ENCODE data around the gene ALOXE3.

ALOXE3 gene

DNA sequence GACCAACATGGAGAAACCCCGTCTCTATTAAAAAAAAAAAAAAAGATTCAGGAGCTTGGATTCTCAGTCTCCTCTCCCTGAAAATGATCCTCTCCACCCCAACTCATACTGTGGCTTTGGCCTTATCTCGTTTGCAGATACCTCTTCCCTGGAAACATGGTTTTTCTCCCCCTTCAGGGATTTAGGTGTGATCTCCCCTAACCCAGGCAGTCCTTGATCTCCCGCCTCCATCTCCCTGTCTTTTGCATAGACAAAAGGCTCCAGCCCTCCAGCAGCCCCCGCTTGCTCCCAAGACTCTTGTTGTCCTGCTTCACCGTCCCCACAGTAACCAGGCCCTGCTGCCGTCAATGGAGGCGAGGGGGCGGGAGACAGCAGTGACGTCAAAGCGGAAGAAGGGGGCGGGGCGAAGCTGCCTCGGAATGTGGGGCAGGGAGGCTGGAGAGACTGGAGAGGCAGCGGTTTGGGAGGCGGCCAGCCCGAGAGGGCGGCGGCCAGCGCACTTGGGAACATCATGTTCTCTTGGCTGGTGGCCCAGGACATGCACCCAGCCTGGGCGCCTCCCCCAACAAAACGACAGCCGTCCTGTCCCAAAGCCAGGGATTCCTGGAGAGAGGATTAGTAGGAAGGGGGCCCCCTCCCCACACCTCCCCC lies 35.8 kb upstream of the ALOXE3 start:
- DNase-seq (ENCODE audit: low read depth) = peak; percentile 76

DNA sequence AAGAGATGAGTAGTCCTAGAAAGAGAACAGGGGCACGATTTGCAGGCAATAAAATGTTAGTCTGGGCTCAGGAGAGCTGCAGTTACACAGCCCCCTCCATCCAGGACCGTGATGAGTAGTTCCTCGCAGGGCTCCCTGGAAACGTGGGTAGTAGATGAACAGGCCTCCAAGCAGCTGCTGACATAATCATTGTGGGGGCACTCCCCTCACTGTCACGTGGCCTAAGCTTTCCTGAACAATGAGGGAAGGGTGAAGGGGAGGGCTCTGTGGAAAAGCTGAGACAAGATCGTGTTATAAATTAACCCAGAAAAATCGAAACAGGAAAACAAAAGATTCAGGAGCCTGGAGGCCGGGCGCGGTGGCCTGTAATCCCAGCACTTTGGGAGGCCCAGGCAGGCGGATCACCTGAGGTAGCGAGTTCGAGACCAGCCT lies 35.2 kb upstream of the ALOXE3 start:
- no peak for DNase-seq (ENCODE audit: low read depth)

DNA sequence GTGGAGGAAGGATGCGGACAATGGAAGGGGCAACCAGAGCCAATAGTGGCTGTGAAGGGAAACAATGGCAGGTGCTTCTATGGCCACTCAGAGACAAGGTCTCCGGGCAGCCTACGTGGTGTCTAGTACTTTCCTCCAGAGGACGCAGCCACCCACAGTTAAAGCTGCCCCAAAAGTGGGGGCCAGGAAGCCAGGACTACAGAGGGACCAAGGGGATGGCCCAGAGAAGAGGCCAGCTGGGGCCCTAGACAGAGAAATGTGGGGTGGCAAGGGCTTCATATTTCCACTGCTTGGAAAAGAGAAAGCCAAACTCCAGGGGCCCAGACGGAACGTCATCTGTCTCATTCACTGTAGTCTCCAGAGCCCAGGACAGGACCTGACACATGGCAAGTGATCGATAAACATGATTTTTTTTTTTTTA lies 34.7 kb upstream of the ALOXE3 start:
- DNase-seq (ENCODE audit: low read depth) = no peak

DNA sequence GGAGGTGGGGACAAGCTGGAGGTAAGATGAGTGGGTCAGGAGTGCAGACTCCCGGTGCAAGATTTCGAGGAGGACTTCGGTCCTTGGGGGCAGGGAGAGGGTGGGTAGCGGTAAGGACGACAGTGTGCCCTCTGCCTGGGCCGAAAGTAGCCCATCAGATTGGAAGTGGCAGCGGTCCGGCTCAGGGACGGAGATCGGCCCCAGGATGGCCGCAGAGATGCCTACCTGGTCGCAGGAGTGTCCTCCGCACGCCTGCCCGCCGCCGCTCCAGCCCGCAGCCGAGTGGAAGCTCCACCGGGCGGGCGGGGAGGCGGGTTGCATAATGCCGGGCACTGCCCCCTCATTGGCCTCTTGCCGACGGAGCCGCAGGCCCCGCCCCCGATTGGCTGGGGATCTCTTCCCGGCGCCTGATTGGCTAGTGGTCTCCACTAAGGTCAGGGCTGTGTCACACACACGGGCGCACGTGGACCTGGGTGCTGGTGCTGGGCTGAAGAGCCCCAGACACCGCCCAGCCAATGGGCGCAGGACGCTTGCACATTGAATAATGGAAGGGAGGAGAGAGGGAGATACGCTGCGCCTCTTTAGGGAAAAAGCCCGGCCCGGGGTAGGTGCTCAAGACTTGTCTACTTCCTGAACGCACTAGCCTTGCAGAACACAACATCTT lies 33.9 kb upstream of the ALOXE3 start, which contains the start of gene PER1:
PER1 (minus strand) TSS at position 293 of the 664 bp plus-strand sequence. CDS start 1,698 bp downstream, outside the sequence.
- DNase-seq (ENCODE audit: low read depth) = peak; percentile 76

DNA sequence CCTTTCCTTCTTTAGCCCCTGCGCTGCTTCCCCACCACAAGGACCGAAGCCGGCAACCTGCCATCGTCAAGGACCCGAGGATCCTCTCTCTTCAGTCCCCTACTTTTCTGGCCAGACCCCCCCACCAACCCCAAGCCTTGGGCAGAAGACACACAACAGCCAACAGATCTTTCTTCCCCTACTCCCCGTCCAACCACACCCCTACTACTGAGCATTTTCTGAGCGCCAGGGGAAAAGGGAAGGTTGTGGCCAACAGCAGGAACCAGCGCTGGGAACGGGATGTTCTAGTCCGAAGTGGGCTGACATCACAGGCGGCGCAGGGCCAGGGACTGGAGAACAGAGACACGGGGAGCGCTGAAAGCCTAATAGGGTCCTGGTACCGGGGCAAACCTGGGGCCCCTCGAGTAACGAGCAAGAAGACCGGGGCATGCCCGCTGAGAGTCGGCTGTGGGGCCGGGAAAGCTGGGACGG lies 33.4 kb upstream of the ALOXE3 start:
- no peak for DNase-seq (ENCODE audit: low read depth)

DNA sequence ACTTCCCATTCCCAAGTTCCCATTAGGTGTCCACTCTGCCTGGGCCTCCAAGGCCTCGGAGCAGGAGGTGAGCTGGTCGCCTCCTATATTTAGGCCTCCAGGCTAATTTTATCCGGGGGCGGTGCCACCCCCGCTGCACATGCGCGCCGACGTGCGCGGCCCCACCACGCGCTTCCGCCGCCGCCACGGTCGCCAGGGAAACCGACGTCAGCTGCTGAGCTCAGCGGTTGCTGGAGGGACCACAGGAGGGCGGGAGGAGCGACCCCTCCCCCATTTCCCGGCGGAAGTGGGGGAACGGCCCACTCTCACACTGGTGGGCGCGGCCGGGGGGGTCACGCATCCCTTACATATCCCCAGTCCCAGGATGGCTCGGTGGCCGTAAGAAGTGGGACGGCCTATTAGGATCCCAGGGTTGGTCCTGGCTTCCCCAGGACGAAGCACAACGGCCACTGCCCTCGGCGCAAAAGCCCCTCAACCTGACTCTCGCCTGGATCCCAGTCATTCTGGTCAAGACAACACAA lies 32.9 kb upstream of the ALOXE3 start:
- peak; percentile 89 for DNase-seq (ENCODE audit: low read depth)

DNA sequence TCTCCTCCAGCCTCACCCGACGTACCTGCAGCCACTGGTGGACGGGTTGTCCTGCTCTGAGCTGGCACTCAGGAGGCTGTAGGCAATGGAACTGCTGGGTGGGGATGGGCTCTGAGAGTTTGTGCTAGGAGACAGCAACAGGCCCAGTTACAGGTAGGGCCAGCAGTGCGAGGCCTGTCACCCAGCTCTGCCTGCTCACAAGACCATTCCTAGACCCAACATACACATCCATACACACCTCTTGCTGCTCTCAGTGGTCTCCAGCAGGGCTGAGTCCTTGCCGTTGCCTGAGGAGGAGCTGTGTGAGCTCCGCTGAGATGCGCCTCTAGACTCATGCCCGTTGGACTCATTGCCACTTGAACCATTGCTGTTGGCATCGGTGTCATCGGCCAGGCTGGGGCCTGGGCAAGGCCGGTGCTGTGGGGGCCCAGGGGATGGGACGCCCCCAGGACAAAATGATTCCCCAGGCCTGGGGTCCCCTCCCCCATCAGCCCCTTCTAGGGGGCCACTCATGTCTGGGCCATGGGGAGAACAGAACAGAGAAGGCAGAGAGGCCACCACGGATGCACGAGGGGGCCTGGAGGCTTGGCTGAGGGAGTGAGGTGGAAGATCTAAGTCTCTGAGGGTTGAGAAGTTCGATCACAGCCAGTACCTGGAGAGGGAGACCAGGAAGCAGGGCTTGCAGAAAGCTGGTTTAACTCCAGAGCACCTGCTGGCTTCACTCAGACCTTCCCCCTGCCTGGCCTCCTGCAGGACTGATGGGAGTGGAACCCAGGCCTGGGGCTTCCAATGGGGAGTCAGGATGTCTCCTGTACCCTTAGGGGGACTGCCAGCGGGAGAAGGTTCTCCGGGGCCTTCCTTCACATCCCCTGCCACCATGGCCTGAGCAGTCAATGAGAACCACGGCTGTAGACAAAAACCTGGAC lies 32.1 kb upstream of the ALOXE3 start:
- DNase-seq (ENCODE audit: low read depth) = no peak

DNA sequence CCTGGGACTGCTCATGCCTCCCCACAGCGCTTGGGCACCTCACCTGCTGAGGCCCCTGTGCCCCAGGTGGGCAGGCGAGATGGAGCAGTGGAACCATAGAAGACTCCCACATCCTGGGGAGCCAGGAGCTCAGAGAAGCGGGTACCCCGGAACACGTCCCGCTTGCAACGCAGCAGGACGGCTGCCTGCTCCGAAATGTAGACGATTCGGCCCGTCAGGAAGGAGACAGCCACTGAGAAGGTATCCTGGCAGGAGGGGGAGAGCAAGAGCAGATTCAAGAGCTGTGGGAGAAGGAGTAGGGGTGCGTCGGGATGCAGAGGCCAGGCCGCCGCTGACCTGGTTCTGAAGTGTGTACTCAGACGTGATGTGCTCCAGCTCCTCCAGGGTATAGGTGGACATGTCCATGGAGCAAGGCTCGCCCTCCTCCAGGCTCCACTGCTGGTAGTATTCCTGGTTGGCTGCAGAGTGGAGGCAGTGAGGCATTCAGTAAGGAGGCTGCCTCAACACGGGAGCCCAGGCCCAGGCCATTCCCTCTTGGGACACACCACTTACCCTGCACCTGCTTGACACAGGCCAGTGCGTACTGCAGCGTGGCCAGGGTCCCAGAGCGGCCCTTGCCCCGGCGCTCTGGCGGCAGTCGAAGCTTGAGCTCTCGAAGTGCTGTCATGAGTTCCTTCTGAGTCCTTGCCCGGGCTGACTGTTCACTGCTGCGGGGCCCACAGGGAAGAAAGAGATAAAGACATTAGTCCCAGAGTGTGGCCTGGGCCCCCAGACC lies 31.3 kb upstream of the ALOXE3 start:
- no peak for DNase-seq (ENCODE audit: low read depth)

DNA sequence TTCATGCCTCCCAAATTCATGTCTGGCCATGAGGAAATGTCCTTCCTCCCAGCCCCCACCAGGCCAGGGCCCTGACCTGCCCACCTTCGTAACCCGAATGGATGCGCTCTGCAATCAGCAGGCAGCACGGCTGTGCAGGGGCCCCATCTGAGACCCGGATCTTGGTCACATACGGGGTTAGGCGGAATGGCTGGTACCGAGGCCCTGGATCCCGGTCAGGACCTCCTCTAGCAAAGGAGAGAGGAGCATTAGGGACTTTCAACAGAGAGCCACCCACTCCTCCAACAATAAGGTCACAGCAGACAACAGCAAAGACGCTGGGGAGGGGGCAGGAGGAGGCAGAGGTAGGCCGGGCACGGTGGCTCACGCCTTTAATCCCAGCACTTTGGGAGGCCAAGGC lies 30.2 kb upstream of the ALOXE3 start:
- DNase-seq (ENCODE audit: low read depth) = no peak

DNA sequence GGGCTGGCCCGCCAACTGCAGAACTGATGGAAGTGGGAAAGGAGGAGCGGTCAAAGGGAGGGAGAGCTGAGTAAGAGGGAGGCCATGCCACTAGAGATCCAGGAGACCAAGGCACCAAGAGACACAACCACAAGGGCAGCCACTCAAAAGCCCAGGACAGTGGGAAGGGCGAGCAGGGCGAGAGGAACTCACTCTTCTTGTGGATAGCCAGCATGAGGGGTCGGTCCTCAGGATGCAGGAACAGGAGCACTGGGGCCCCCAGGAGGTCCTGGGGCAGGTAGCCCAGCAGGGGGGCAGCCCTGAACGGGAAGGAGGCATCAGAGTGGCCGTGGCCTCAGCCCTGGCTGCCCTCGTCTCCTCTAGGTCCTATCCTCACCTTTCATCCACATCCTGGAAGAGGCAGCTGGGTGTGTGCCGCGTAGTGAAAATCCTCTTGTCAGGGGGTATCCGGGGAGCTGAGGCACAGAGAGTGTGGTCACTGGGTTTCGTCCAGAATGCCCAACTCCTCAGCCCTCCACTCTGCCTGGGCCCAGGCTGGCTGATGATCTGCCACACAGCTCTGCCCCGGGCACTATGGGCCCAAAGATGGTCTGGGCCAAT lies 29.6 kb upstream of the ALOXE3 start:
- no peak for DNase-seq (ENCODE audit: low read depth)

DNA sequence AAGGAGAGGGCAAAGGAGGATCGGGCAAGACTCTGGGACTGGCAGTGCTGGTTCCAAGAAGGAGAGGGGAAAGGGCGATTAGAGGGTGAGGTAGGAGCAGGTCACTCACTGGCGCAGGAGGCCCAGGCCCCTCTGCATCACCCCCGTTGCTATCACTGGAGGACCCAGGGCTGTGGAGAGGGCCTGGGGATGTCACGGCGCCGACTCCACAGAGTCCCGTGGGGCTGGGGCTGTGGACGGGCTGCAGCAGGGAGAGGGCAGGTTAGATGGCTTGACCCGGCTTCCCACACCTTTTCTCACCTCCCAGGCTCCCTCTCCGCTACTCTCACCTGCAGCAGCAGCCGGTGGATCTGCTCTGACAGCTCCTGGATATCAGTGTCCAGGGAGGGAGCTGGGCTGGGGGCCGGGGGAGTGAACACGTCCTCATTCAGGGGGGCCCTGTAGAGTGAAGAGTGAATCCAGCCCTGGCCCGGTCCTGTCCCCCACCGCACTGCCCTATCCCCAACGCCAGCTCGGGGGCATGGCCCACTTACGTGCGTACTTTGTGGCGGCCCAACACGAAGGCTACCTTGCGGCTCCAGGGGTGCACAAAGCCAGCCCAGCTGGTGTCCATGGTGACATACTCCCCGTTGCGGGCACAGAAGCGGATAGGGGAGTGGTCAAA lies 29.0 kb upstream of the ALOXE3 start:
- DNase-seq (ENCODE audit: low read depth) = no peak

DNA sequence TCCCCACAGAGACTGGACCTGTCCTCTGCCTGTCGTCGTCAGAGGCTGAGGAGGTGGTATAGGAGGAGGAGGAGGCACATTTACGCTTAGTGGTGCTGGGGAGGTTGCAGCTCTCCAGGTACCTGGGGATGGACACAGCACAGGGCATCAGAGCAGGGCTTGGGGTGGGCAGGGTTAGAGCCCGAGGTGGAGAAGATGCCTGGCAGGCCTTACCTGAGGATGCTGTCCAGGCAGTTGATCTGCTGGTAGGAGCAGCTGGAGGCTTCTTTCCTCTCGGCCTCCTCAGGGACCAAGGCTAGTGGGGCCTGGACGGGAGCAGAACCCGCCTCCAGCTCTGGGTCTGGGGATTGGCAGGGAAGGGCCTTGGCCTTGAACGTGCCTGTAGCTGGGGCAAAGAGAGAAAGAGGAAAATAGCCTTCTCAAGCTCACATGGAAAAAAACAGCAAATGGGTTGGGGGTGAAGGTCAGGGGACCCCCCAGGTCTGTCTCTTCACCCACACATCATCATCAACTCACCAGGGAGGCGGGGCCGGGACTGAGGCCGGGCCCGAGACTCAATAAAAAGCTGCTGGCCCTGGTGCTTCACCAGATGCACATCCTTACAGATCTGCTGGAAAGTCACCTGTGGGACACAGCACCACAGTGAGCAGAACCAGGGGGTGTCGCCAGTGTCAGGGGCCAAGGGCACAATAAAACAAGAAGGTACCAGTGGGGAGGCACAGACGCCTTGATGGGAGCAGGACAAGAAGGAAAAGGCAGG lies 28.2 kb upstream of the ALOXE3 start:
- no peak for DNase-seq (ENCODE audit: low read depth)

DNA sequence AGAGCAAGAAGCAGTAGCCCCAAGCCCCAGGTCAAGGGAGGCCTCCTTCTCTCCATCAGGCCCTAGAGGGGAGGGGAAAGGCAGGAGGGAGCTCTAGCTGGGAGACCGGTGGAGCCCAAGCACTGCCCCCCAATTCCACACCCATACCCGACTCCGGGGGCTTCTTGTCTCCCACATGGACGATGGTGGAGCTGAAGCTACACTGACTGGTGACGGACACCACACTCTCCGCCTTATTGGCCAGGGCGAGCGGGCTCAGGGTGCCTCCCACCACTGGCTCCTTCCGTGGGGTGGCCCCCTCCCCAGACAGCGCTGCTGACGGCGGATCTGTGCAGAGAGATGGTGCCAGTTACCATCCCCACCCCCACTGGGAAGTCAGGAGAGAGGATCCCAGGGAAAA lies 27.5 kb upstream of the ALOXE3 start:
- DNase-seq (ENCODE audit: low read depth) = no peak

DNA sequence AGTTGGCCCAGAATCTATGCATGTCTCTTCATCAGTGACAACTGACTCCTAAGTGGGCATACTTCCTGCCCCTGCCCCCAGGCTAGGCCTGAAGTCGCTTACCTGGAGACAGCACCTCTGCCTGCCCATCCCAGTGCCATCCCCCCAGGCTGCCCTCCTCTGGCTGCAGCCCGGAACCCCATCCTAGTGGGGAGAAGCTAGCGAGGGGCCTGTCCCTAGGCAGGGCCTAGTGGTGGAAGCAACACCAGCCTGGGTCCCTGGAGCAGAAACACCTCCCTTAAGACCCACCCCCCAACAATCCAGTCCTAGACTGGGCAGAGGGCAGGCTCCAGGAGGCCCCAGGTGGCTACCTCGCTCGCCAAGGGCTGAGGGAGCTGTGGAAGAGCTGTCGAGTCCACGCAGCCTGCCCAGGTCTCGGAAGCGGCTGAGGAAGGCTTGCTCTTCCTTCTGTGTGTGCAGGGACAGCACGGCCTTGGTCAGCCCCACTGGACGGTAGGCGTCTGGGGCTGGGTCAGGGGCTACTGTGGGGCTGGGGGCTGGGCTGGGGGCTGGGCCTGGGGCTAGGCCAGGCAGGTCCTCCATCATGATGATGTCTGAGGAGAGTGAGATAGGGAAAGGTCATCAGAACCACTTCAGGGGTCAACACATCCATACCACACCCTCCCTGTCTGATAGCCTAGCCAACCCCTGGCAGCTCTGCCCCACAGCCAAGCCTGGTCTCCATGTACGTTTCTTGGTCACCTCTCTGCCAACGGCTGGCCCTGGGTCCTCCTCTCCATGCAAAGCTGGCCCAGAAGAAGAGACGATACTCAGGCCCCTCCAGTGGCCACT lies 26.3 kb upstream of the ALOXE3 start:
- DNase-seq (ENCODE audit: low read depth) = no peak

DNA sequence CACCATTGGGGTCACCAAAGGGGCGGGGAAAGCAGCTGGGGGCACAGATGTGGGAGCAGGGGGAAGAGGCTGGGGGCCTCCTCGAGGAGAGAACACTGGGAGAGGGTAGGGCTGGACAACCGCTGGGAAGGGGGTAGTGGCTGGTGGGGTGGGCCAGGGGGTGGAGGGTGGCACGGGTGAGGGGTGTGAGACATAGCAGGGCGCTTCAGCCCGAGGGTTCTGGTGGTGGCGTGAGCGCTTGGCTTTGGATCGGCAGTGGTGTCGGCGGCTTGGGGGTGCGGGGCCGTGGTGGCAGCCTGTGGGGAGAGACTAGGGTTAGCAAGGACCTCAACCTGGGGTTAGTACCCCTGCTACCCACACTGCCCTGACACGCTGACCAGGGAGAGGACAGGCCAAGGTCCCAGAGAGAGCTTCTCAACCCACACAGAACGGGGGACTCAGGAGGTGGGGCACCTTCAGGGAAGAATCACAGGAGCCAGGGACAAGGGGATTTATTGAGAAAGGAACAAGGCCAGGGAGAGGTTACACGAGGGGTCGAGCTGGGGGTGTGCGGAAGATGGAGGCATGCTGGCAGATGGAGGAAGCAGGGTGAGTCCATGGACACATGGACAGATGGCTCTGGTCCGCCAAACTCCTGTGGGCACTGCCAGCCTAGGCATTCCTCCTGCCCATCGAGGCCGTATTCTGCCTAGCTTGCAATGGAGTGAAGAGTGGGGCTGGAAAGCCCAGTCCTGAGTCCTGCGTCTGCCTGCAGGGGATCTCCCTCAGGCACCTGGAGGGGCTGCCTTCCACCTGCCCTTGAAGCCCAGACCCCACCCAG lies 25.5 kb upstream of the ALOXE3 start:
- DNase-seq (ENCODE audit: low read depth) = no peak

DNA sequence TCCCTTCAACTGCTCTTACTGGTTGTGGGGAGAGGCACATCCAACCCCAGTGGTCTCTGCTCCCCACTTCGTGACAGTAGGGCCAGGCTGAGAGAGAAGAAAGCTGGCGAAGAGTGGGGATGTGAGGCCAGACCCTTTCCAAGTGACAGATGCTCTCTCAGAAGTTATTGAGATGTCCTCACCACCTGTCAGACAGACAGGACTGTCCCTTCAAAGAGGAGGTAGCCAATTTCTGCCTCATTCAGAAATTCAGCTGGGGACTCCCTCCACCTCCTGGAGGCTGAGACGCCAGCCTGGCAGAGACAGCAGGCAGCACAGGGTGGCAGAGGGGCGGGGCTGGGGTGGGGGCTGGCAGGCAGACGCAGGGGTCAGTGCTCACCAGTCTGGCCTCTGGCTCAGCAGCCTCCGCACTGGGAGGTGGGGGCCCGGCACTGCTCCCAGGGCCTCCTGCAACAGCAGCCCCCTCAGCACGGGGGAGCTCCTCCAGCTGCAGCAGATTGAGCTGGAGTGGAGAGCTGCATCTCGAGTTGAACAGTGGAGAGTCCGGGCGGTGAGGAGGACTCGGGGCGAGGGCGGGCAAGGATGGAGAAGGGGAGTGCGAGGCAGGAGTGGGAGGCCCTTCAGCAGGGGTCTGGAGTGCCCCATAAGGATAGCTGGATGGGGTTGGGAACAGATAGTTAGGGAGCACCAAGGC lies 24.7 kb upstream of the ALOXE3 start:
- DNase-seq (ENCODE audit: low read depth) = no peak

DNA sequence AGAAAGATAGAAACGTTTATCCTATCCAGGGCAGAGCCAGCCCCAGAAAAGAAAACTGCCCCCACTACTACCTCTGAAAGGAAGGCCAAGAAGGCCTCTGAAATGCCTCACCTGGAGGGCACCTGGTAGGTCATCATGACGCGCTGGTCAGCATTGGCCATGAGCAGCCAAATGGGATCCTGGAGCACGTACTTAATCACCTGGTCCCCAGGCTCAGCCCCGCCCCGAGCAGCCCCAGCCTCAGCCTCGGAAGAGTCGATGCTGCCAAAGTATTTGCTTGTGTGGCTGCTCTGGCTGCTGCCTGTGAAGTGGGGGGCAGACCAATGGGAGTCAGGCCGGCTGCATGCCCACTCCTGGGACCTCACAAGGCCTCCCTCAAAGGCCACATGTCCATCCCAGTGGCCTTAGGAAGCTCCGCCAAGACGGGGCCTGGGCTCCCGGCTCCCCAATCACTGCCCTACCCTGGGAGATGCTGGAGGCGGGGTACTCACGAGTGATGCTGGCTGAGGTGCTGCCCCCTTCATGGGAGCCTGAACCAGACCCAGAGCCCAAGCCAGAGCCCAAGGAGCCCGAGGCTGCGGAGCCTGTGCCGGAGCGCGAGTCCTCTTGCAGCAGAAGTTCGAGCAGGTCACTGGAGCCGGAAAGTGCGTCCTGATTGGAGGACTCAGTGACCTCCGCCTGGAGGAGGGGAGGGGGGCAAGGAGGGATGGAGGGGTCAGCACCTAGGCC lies 24.0 kb upstream of the ALOXE3 start:
- no peak for DNase-seq (ENCODE audit: low read depth)
